Astrocyte (in vitro differentiated cells and primary cell): Measurements from ENCODE around the gene CAMK2B.

Experiments used
- EZH2 ChIP-seq: IDR thresholded peaks from 2 replicates; pipeline ENCODE4 v1.6.1; 2012; ENCODE audit warnings: mild to moderate bottlenecking, low read length, inconsistent platforms; ENCODE audit not compliant: insufficient read depth
- TF ChIP-seq, protein P1 (sequence below): IDR thresholded peaks from 2 replicates; pipeline ENCODE4 v1.5.1; 2011; ENCODE audit warnings: low read depth, mild to moderate bottlenecking, inconsistent platforms, low read length, moderate library complexity; ENCODE audit not compliant: insufficient read depth

DNA sequence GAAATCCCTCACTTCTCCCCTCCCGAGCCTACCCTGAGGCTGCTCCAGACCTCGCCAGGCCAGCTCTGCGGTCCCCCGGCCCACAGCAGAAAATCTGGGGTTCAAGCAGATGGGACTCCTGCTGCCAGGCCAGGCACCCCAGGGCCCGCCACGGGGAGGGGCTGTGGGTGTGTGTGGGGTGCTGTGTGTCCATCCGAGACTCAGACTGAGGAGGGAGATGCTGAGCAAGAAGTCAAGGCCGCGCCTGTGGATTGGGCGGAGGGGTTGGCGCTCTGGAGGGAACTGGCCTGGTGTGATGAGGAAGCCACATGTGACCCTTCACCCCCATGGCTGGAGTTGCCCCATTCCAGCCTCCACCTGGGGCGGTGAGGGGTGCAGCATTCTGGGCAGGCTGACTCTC is 73.5 kb downstream of the CAMK2B start:
- no peak for TF ChIP-seq EZH2
- TF ChIP-seq, protein P1, sequence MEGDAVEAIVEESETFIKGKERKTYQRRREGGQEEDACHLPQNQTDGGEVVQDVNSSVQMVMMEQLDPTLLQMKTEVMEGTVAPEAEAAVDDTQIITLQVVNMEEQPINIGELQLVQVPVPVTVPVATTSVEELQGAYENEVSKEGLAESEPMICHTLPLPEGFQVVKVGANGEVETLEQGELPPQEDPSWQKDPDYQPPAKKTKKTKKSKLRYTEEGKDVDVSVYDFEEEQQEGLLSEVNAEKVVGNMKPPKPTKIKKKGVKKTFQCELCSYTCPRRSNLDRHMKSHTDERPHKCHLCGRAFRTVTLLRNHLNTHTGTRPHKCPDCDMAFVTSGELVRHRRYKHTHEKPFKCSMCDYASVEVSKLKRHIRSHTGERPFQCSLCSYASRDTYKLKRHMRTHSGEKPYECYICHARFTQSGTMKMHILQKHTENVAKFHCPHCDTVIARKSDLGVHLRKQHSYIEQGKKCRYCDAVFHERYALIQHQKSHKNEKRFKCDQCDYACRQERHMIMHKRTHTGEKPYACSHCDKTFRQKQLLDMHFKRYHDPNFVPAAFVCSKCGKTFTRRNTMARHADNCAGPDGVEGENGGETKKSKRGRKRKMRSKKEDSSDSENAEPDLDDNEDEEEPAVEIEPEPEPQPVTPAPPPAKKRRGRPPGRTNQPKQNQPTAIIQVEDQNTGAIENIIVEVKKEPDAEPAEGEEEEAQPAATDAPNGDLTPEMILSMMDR: no peak
